Type B pancreatic cell (in vitro differentiated cells): ENCODE measurements around the gene GASK1A. TPM values are rescaled to one million over a fixed set of nuclear protein-coding genes. Genes with fewer than 3 reads are reported as not detected.

Source experiments
- DNase-seq: peaks from one replicate; pipeline ENCODE4 v3.0.0; 2021; ENCODE audit warnings: mixed read lengths; ENCODE audit not compliant: unreplicated experiment; ENCODE audit errors: extremely low spot score
- H3K27ac Mint-ChIP-seq: 2 replicates; pipeline ENCODE4 v1.8.0; 2021; ENCODE audit warnings: mild to moderate bottlenecking, mixed read lengths
- H3K27me3 Mint-ChIP-seq: 2 replicates; pipeline ENCODE4 v1.8.0; 2021; ENCODE audit warnings: mixed read lengths
- H3K36me3 Mint-ChIP-seq: 2 replicates; pipeline ENCODE4 v1.8.0; 2021; ENCODE audit warnings: mixed read lengths
- H3K4me1 Mint-ChIP-seq: one replicate; pipeline ENCODE4 v1.8.0; 2021; ENCODE audit warnings: mixed read lengths; ENCODE audit not compliant: unreplicated experiment
- H3K4me3 Mint-ChIP-seq: 2 replicates; pipeline ENCODE4 v1.8.0; 2021; ENCODE audit warnings: mild to moderate bottlenecking, mixed read lengths
- H3K9me3 Mint-ChIP-seq: 2 replicates; pipeline ENCODE4 v1.8.0; 2021; ENCODE audit warnings: mixed read lengths
- CTCF ChIP-seq: fragments of 200-600 bp; sonication (generic); conservative IDR thresholded peaks from 2 replicates; pipeline ENCODE4 v1.5.0; 2021; ENCODE audit warnings: antibody characterized with exemption, mild to moderate bottlenecking
- total RNA-seq: library from RNA; stranded (reverse); gene quantifications from 2 replicates; pipeline ENCODE4 v1.2.1, GENCODE V29; 2021; ENCODE audit warnings: low replicate concordance

Gene GASK1A
- total RNA-seq, 1 donor from 2014 or later = 0.89 TPM

- Mint-ChIP-seq H3K4me3 (no peak overlapping the region), H3K9me3 (no peaks in the 10 kb centered on the region), H3K36me3 (no peaks in the 10 kb centered on the region), H3K27me3 (peaks cover 6% of the 10 kb centered on the region), H3K4me1 (no peaks in the 10 kb centered on the region), H3K27ac (no peak overlapping the region)
- no peak for TF ChIP-seq CTCF
- no peak for DNase-seq
Measured at GRCh38 chr3:43025423-43025822, 46.3 kb downstream of the GASK1A start.

GRCh38 chr3:43028001-43028400, 48.9 kb downstream of the GASK1A start:
- Mint-ChIP-seq H3K27me3 (peaks cover 6% of the 10 kb centered on the region), H3K9me3 (no peaks in the 10 kb centered on the region), H3K36me3 (no peaks in the 10 kb centered on the region), H3K4me3 (no peak overlapping the region), H3K4me1 (no peaks in the 10 kb centered on the region), H3K27ac (no peak overlapping the region)
- no peak for DNase-seq
- TF ChIP-seq CTCF = no peak

GRCh38 chr3:43028678-43029490, 49.8 kb downstream of the GASK1A start:
- peaks cover 6% of the 10 kb centered on the region for H3K27me3 Mint-ChIP-seq
- H3K9me3 Mint-ChIP-seq = no peaks in the 10 kb centered on the region
- H3K4me3 Mint-ChIP-seq = no peak overlapping the region
- no peak overlapping the region for H3K27ac Mint-ChIP-seq
- no peak for TF ChIP-seq CTCF
- no peak for DNase-seq
- H3K4me1 Mint-ChIP-seq = no peaks in the 10 kb centered on the region
- H3K36me3 Mint-ChIP-seq = no peaks in the 10 kb centered on the region

GRCh38 chr3:43030162-43030935, 51.2 kb downstream of the GASK1A start:
- H3K9me3 Mint-ChIP-seq = no peaks in the 10 kb centered on the region
- no peak overlapping the region for H3K4me3 Mint-ChIP-seq
- H3K27me3 Mint-ChIP-seq = no peaks in the 10 kb centered on the region
- no peak overlapping the region for H3K27ac Mint-ChIP-seq
- no peaks in the 10 kb centered on the region for H3K4me1 Mint-ChIP-seq
- DNase-seq = peak; percentile 42
- TF ChIP-seq CTCF = no peak
- H3K36me3 Mint-ChIP-seq = no peaks in the 10 kb centered on the region

- Mint-ChIP-seq H3K9me3 (no peaks in the 10 kb centered on the region), H3K27me3 (no peaks in the 10 kb centered on the region), H3K27ac (no peak overlapping the region), H3K4me1 (no peaks in the 10 kb centered on the region), H3K4me3 (no peak overlapping the region), H3K36me3 (no peaks in the 10 kb centered on the region)
- peak; percentile 37 for DNase-seq
- TF ChIP-seq CTCF = no peak
Measured at GRCh38 chr3:43031485-43031884, 52.4 kb downstream of the GASK1A start.
